HG02840 (cell line): Measurements from ENCODE around the gene MRPL11.

Experiments used
- ATAC-seq: cut with Tn5 transposase; IDR thresholded peaks from one replicate; pipeline ENCODE4 v1.9.1; 2021; ENCODE audit warnings: mild to moderate bottlenecking, moderate library complexity, moderate number of reproducible peaks; ENCODE audit not compliant: unreplicated experiment, low FRiP score

MRPL11 gene

GRCh38 chr11:66408488-66409214 lies 30.0 kb downstream of the MRPL11 start:
- ATAC-seq: no peak

- no peak for ATAC-seq
Measured at GRCh38 chr11:66407651-66408050, 31.0 kb downstream of the MRPL11 start.

- no peak for ATAC-seq
Measured at GRCh38 chr11:66393954-66394353, 44.7 kb downstream of the MRPL11 start.

GRCh38 chr11:66391322-66391721 lies 47.3 kb downstream of the MRPL11 start:
- no peak for ATAC-seq

GRCh38 chr11:66388780-66389386 lies 49.8 kb downstream of the MRPL11 start:
- ATAC-seq: no peak

GRCh38 chr11:66386171-66387069 lies 52.2 kb downstream of the MRPL11 start:
- no peak for ATAC-seq
